ENCODE results near the gene DIS3L2.

The DIS3L2 gene

GRCh38 chr2:231920795-231921194 is 40.7 kb upstream of the DIS3L2 start:
- TF ChIP-seq CTCF (IDR thresholded peaks at IDR 0.05): no peak

- TF ChIP-seq CTCF (IDR thresholded peaks at IDR 0.05): no peak
Observed at GRCh38 chr2:231922311-231923009, 39.1 kb upstream of the DIS3L2 start.

- TF ChIP-seq CTCF (IDR thresholded peaks at IDR 0.05): no peak
Observed at GRCh38 chr2:231923010-231923344, 38.5 kb upstream of the DIS3L2 start.

GRCh38 chr2:231923951-231924888 is 37.3 kb upstream of the DIS3L2 start:
- TF ChIP-seq CTCF (IDR thresholded peaks at IDR 0.05): no peak

- TF ChIP-seq CTCF (IDR thresholded peaks at IDR 0.05): no peak
Observed at GRCh38 chr2:231924889-231925275, 36.6 kb upstream of the DIS3L2 start.

- peak; percentile 70 for TF ChIP-seq CTCF (IDR thresholded peaks at IDR 0.05)
Observed at GRCh38 chr2:231925303-231926179, 36.0 kb upstream of the DIS3L2 start.

- TF ChIP-seq CTCF (IDR thresholded peaks at IDR 0.05): peak; percentile 59
Observed at GRCh38 chr2:231926180-231926741, 35.3 kb upstream of the DIS3L2 start, which contains the start of gene NPPC. Gene NPPC, minus strand, starts transcription at chr2:231926396. Its CDS starts 147 bp downstream, at chr2:231926249.
